OCI-LY1 (cell line): Measurements from ENCODE around the gene TTC6.

Experiments used
- EZH2 ChIP-seq: fragments of 200-600 bp; sonication (generic), shearing (Covaris generic); IDR thresholded peaks from 2 replicates; pipeline ENCODE4 v1.8.0; 2017; ENCODE audit warnings: borderline replicate concordance, mixed run types, mild to moderate bottlenecking, antibody characterized with exemption, low read length, moderate library complexity, mixed read lengths
- TF ChIP-seq, protein P1 (sequence below): fragments of 200-600 bp; sonication (generic), shearing (Covaris generic); IDR thresholded peaks from 2 replicates; pipeline ENCODE4 v1.5.1; 2017; ENCODE audit warnings: mild to moderate bottlenecking, antibody characterized with exemption, low read length, moderate library complexity, mixed read lengths

DNA sequence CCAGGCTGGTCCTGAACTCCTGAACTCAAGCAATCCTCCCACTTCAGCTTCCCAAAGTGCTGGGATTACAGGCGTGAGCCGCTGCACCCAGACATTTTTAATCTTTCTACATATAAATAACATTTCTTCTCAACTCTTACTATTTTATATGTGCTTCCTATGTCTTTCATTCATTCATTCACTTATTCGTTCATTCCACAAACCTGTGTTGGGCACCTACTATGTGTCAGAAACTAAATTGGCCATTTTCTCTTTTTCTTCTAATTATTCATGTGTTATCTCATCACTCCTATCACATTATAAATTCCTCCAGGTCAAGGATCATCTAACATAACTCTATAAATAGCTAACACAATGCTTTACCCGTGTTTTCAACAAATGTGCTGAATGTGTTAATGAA is 24.0 kb upstream of the TTC6 start:
- TF ChIP-seq, protein P1, sequence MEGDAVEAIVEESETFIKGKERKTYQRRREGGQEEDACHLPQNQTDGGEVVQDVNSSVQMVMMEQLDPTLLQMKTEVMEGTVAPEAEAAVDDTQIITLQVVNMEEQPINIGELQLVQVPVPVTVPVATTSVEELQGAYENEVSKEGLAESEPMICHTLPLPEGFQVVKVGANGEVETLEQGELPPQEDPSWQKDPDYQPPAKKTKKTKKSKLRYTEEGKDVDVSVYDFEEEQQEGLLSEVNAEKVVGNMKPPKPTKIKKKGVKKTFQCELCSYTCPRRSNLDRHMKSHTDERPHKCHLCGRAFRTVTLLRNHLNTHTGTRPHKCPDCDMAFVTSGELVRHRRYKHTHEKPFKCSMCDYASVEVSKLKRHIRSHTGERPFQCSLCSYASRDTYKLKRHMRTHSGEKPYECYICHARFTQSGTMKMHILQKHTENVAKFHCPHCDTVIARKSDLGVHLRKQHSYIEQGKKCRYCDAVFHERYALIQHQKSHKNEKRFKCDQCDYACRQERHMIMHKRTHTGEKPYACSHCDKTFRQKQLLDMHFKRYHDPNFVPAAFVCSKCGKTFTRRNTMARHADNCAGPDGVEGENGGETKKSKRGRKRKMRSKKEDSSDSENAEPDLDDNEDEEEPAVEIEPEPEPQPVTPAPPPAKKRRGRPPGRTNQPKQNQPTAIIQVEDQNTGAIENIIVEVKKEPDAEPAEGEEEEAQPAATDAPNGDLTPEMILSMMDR, result no peak
- no peak for TF ChIP-seq EZH2
